Memory B cell (primary cell): ENCODE data around the gene RAD51.

Experiments used
- ATAC-seq: fragments of 150-1000 bp; cut with Tn5 transposase; 2 replicates; pipeline ENCODE4 v1.10.0; 2021; ENCODE audit warnings: low read depth, mild to moderate bottlenecking, moderate library complexity
- DNase-seq, 2 donors: peaks; one replicate each; pipeline ENCODE4 v3.0.0; 2022; ENCODE audit warnings: low spot score in 2 of 2
- H3K27ac Mint-ChIP-seq: one replicate; pipeline ENCODE4 v1.8.0; 2022; ENCODE audit warnings: mild to moderate bottlenecking, moderate library complexity, mixed read lengths
- H3K27me3 Mint-ChIP-seq: one replicate; pipeline ENCODE4 v1.8.0; 2022; ENCODE audit warnings: mixed read lengths
- H3K36me3 Mint-ChIP-seq: one replicate; pipeline ENCODE4 v1.8.0; 2022; ENCODE audit warnings: mild to moderate bottlenecking, mixed read lengths
- H3K4me1 Mint-ChIP-seq: one replicate; pipeline ENCODE4 v1.8.0; 2022; ENCODE audit warnings: mixed read lengths
- H3K4me3 Mint-ChIP-seq: one replicate; pipeline ENCODE4 v1.8.0; 2022; ENCODE audit warnings: mild to moderate bottlenecking, moderate library complexity, mixed read lengths
- H3K9me3 Mint-ChIP-seq: one replicate; pipeline ENCODE4 v1.8.0; 2022; ENCODE audit warnings: mixed read lengths

RAD51 gene

GRCh38 chr15:40773496-40773895 is 78.5 kb downstream of the RAD51 start:
- Mint-ChIP-seq H3K36me3 (peaks cover 20% of the 10 kb centered on the region), H3K4me3 (no peak overlapping the region), H3K9me3 (no peaks in the 10 kb centered on the region), H3K4me1 (peaks cover 18% of the 10 kb centered on the region), H3K27me3 (no peaks in the 10 kb centered on the region), H3K27ac (no peak overlapping the region)
- no peak for DNase-seq
- no peak for ATAC-seq

GRCh38 chr15:40773902-40774301 is 78.9 kb downstream of the RAD51 start:
- no peak for DNase-seq
- Mint-ChIP-seq H3K9me3 (no peaks in the 10 kb centered on the region), H3K36me3 (peaks cover 20% of the 10 kb centered on the region), H3K27ac (no peak overlapping the region), H3K4me1 (peaks cover 14% of the 10 kb centered on the region), H3K27me3 (no peaks in the 10 kb centered on the region), H3K4me3 (no peak overlapping the region)
- ATAC-seq, result no peak

- Mint-ChIP-seq H3K27ac (peak overlapping the region; percentile 72), H3K4me3 (no peak overlapping the region), H3K9me3 (no peaks in the 10 kb centered on the region), H3K27me3 (no peaks in the 10 kb centered on the region), H3K4me1 (peaks cover 5% of the 10 kb centered on the region), H3K36me3 (peaks cover 26% of the 10 kb centered on the region)
- ATAC-seq, result no peak
- DNase-seq, result no peak
These were observed 80.0 kb downstream of the RAD51 start for GRCh38 chr15:40775007-40775406.

GRCh38 chr15:40775740-40776536 is 81.0 kb downstream of the RAD51 start:
- no peaks in the 10 kb centered on the region for H3K9me3 Mint-ChIP-seq
- ATAC-seq (no peak), DNase-seq (no peak)
- H3K4me1 Mint-ChIP-seq, result peaks cover 2% of the 10 kb centered on the region
- no peak overlapping the region for H3K4me3 Mint-ChIP-seq
- no peaks in the 10 kb centered on the region for H3K27me3 Mint-ChIP-seq
- peaks cover 26% of the 10 kb centered on the region for H3K36me3 Mint-ChIP-seq
- no peak overlapping the region for H3K27ac Mint-ChIP-seq

GRCh38 chr15:40776537-40777141 is 81.7 kb downstream of the RAD51 start:
- H3K36me3 Mint-ChIP-seq, result peaks cover 24% of the 10 kb centered on the region
- DNase-seq (no peak), ATAC-seq (no peak)
- no peaks in the 10 kb centered on the region for H3K9me3 Mint-ChIP-seq
- H3K4me3 Mint-ChIP-seq, result no peak overlapping the region
- H3K4me1 Mint-ChIP-seq, result peaks cover 2% of the 10 kb centered on the region
- no peak overlapping the region for H3K27ac Mint-ChIP-seq
- no peaks in the 10 kb centered on the region for H3K27me3 Mint-ChIP-seq
